Measurements from ENCODE around the gene AGPAT4. TPM values are rescaled to one million over a fixed set of nuclear protein-coding genes. Genes with fewer than 3 reads are reported as not detected.
A peak's percentile ranks its signal among the peaks of the same experiment; 100 is the strongest.

Gene AGPAT4, protein sequence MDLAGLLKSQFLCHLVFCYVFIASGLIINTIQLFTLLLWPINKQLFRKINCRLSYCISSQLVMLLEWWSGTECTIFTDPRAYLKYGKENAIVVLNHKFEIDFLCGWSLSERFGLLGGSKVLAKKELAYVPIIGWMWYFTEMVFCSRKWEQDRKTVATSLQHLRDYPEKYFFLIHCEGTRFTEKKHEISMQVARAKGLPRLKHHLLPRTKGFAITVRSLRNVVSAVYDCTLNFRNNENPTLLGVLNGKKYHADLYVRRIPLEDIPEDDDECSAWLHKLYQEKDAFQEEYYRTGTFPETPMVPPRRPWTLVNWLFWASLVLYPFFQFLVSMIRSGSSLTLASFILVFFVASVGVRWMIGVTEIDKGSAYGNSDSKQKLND
- total RNA-seq (2021) (10.1 and 12.4 TPM in 2 replicates), Bru-seq, nascent RNA (percentile 66 among the genes with signal in this experiment), BruChase-seq, experiment 1, labeled RNA remaining after a 2-hour chase (percentile 63 among the genes with signal in this experiment), BruChase-seq, experiment 2, labeled RNA remaining after a 6-hour chase (percentile 55 among the genes with signal in this experiment)
- long read RNA-seq, full-length matches to known transcripts: 2 of 9 reads
- long read RNA-seq, partial matches to known transcripts: 0 of 9 reads
- long read RNA-seq, other reads (novel, unspliced or antisense): 7 of 9 reads

DNA sequence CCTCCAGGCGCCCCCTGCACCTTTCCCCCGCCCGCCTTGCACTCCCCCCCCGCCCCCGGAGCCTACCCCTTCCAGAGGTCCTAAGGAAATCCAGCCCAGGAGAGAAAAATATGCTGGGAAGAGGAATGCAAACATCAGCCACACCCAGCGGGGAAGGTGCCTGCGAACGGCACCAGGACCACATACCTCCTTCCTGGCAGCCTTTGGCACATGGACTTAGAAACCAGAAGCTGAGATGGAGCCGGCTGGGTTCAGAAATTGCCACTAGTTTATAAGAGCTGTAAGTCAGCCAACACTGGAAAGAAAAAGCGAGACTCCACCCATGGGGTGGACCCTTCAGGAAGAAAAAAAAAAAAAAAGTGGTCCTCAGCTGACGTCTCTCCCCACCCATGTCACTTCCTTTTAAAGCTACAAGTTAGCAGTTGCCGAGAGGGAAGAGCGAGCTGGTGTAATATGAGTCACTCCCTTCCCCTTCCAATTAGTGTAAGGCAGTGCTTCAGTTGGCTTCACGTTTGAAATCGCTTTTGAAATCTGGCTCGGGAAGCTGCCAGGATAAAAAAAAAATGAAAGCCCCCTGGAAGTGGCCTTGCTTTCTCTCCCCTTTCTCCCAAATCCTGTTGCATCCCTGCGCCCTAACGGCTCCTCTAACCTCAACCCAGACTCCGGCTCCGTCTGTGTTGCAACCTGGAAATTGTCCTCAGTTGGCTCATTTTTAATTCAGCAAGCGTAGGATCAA lies at the start of gene AGPAT4:
Gene AGPAT4 (minus strand): TSS at position 310 of the 736 bp plus-strand sequence. CDS start 41,848 bp downstream, outside the sequence.
- peak; percentile 96 for DNase-seq (ENCODE audit: low spot score)
- Histone ChIP-seq H3K36me3 (ENCODE audit: insufficient read depth, low read length, poor library complexity, severe bottlenecking) (no peaks in the 10 kb centered on the region), H3K9me3 (ENCODE audit: low read depth, low read length, poor library complexity, severe bottlenecking) (no peaks in the 10 kb centered on the region), H3K27me3 (replicated peaks; ENCODE audit: insufficient read depth, low read depth, low read length, poor library complexity) (no peaks in the 10 kb centered on the region), H3K27ac (ENCODE audit: low read depth, low read length, poor library complexity, severe bottlenecking) (peak within 1 kb of the TSS; percentile 81), H3K4me1 (ENCODE audit: insufficient read depth, low read length, poor library complexity, severe bottlenecking) (peaks cover 12% of the 10 kb centered on the region), H3K4me3 (ENCODE audit: low read depth, low read length, poor library complexity, severe bottlenecking) (peak within 1 kb of the TSS; percentile 54)
- intact Hi-C loops (cut with micrococcal nuclease; ENCODE audit: unreplicated experiment): no loop called here
- no TSS peak for BruUV-seq (replicated peaks)
- ChIA-PET CTCF (interaction anchor here (0.6 to 1.7 kb wide), 2 partner anchors 97 to 105 kb away, joined by 7 read pairs; no protein-coding TSS in a partner anchor), POLR2A (ENCODE audit: low non-redundant PET) (interaction anchor here (0.6 kb wide), 1 partner anchor 20 kb away, joined by 6 read pairs; no protein-coding TSS in a partner anchor)
- TF ChIP-seq, protein P1, sequence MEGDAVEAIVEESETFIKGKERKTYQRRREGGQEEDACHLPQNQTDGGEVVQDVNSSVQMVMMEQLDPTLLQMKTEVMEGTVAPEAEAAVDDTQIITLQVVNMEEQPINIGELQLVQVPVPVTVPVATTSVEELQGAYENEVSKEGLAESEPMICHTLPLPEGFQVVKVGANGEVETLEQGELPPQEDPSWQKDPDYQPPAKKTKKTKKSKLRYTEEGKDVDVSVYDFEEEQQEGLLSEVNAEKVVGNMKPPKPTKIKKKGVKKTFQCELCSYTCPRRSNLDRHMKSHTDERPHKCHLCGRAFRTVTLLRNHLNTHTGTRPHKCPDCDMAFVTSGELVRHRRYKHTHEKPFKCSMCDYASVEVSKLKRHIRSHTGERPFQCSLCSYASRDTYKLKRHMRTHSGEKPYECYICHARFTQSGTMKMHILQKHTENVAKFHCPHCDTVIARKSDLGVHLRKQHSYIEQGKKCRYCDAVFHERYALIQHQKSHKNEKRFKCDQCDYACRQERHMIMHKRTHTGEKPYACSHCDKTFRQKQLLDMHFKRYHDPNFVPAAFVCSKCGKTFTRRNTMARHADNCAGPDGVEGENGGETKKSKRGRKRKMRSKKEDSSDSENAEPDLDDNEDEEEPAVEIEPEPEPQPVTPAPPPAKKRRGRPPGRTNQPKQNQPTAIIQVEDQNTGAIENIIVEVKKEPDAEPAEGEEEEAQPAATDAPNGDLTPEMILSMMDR (conservative IDR thresholded peaks at IDR 0.05; ENCODE audit: low read depth, low read length): no peak
- TF ChIP-seq EZH2 (IDR thresholded peaks at IDR 0.05; ENCODE audit: borderline replicate concordance, low read depth, low read length, poor library complexity, severe bottlenecking): no peak

DNA sequence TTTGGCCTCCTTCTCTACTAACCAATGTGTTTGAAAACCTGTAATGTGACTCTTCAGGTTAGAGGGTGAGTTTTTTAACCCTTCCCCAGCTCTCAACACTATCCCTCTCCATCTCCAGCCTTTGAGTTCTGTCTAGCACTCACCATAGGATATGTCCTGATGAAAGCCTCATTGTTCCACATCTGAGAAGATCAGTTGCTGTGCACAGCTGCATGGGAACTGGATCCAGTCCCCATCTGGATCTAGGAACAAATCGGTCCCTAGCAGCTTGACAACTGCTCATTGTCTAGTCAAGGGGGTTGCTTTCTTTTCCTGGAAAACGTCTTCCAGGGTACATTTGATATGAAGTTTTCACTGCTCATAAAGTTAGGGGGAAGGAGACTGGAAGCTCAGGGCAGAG lies 45.4 kb upstream of the AGPAT4 start:
- ChIA-PET CTCF (no interaction called here), POLR2A (ENCODE audit: low non-redundant PET) (no interaction called here)
- no TSS peak for BruUV-seq (replicated peaks)
- no peaks in the 10 kb centered on the region for H3K36me3 ChIP-seq (ENCODE audit: insufficient read depth, low read length, poor library complexity, severe bottlenecking)
- no peaks in the 10 kb centered on the region for H3K4me1 ChIP-seq (ENCODE audit: insufficient read depth, low read length, poor library complexity, severe bottlenecking)
- H3K9me3 ChIP-seq (ENCODE audit: low read depth, low read length, poor library complexity, severe bottlenecking): no peaks in the 10 kb centered on the region
- no peak overlapping the region for H3K4me3 ChIP-seq (ENCODE audit: low read depth, low read length, poor library complexity, severe bottlenecking)
- no peak overlapping the region for H3K27ac ChIP-seq (ENCODE audit: low read depth, low read length, poor library complexity, severe bottlenecking)
- no peaks in the 10 kb centered on the region for H3K27me3 ChIP-seq (replicated peaks; ENCODE audit: insufficient read depth, low read depth, low read length, poor library complexity)
- intact Hi-C loops (cut with micrococcal nuclease; ENCODE audit: unreplicated experiment): no loop called here
- TF ChIP-seq EZH2 (IDR thresholded peaks at IDR 0.05; ENCODE audit: borderline replicate concordance, low read depth, low read length, poor library complexity, severe bottlenecking): no peak
- TF ChIP-seq, protein P1 (conservative IDR thresholded peaks at IDR 0.05; ENCODE audit: low read depth, low read length): no peak
- no peak for DNase-seq (ENCODE audit: low spot score)

DNA sequence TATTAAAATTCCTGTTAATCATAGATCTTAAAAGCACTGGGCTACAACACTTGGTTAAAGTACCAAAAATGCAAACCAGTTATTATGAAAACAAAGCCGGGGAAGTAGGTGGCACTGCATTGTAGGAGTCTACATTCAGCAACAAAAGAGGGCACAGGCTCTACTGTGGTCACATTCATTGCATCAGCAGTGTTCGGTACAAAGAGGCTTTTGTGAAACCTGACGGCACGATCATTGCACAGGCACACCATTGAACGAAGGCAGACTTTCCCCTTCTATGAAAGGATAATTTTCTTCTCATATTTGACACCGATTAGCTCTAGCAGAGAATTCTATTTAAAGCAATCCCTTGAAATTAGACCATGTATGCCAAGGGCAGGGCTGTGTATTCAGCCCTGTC lies 44.6 kb upstream of the AGPAT4 start:
- H3K27me3 ChIP-seq (replicated peaks; ENCODE audit: insufficient read depth, low read depth, low read length, poor library complexity): no peaks in the 10 kb centered on the region
- no peak for TF ChIP-seq EZH2 (IDR thresholded peaks at IDR 0.05; ENCODE audit: borderline replicate concordance, low read depth, low read length, poor library complexity, severe bottlenecking)
- TF ChIP-seq, protein P1 (conservative IDR thresholded peaks at IDR 0.05; ENCODE audit: low read depth, low read length): no peak
- no peaks in the 10 kb centered on the region for H3K36me3 ChIP-seq (ENCODE audit: insufficient read depth, low read length, poor library complexity, severe bottlenecking)
- POLR2A ChIA-PET (ENCODE audit: low non-redundant PET): no interaction called here
- no peaks in the 10 kb centered on the region for H3K9me3 ChIP-seq (ENCODE audit: low read depth, low read length, poor library complexity, severe bottlenecking)
- intact Hi-C loops (cut with micrococcal nuclease; ENCODE audit: unreplicated experiment): no loop called here
- CTCF ChIA-PET: no interaction called here
- no peak overlapping the region for H3K4me3 ChIP-seq (ENCODE audit: low read depth, low read length, poor library complexity, severe bottlenecking)
- BruUV-seq (replicated peaks): no TSS peak
- H3K27ac ChIP-seq (ENCODE audit: low read depth, low read length, poor library complexity, severe bottlenecking): no peak overlapping the region
- no peak for DNase-seq (ENCODE audit: low spot score)
- H3K4me1 ChIP-seq (ENCODE audit: insufficient read depth, low read length, poor library complexity, severe bottlenecking): no peaks in the 10 kb centered on the region

Data from A673 (cell line).